Endothelial cell of umbilical vein (primary cell): Measurements from ENCODE around the gene FAM13C. TPM values are rescaled to one million over a fixed set of nuclear protein-coding genes. Genes with fewer than 3 reads are reported as not detected.

Experiments
- BruUV-seq: library from RNA; stranded (reverse); fragments of 400-500 nt; replicated peaks from 2 replicates; lab custom pipeline; 2021; lab: Mats Ljungman, UMichigan
- CTCF ChIA-PET: fragments of 300-600, 350-600 bp; sonication (Branson Sonifier 250); formaldehyde crosslinking; loops from one replicate; lab custom pipeline; 2021; ENCODE audit warnings: antibody characterized with exemption, inconsistent platforms; lab: Charles Lee
- POLR2A ChIA-PET: fragments of 300-600, 350-600 bp; sonication (Branson Sonifier 250); formaldehyde crosslinking; loops from one replicate; lab custom pipeline; 2021; ENCODE audit warnings: antibody characterized with exemption, inconsistent platforms; lab: Charles Lee
- DNase-seq: peaks from one replicate; pipeline ENCODE4 v3.0.0-alpha.2; 2011; ENCODE audit warnings: low read depth, low spot score
- FAIRE-seq: peaks from 2 replicates; lab custom pipeline; 2011; peaks lifted over from hg19 to GRCh38; lab: Jason Lieb, UNC
- H2AFZ ChIP-seq: 2 replicates; pipeline ENCODE4 v1.6.0; 2012; ENCODE audit warnings: low read depth, low read length, control low read depth, inconsistent platforms
- H3K27ac ChIP-seq: 2 replicates; pipeline ENCODE4 v1.5.1; 2011; ENCODE audit warnings: low read depth, mild to moderate bottlenecking, control low read depth, low read length, moderate library complexity; ENCODE audit not compliant: insufficient read depth
- H3K27me3 ChIP-seq, 2 experiments: 2 replicates each; pipeline versions ENCODE4 v1.6.0 to v1.6.1; 2011; ENCODE audit warnings: low read length in 2 of 2, mixed read lengths in 1 of 2; ENCODE audit not compliant: control insufficient read depth in 2 of 2, insufficient read depth in 2 of 2
- H3K36me3 ChIP-seq, 2 experiments: 2 replicates in 1 of 2; 3 replicates in 1 of 2; pipeline ENCODE4 v1.5.1; 2011; ENCODE audit warnings: low read length in 2 of 2, mild to moderate bottlenecking in 1 of 2, moderate library complexity in 1 of 2; ENCODE audit not compliant: control insufficient read depth in 2 of 2, insufficient read depth in 2 of 2; ENCODE audit errors: extremely low read depth in 1 of 2
- H3K4me1 ChIP-seq: 3 replicates; pipeline ENCODE4 v1.5.1; 2011; ENCODE audit warnings: mild to moderate bottlenecking, low read length; ENCODE audit not compliant: control insufficient read depth, insufficient read depth; ENCODE audit errors: extremely low read depth
- H3K4me2 ChIP-seq: 2 replicates; pipeline ENCODE4 v1.6.1; 2011; ENCODE audit warnings: low read length, control low read depth, mixed read lengths; ENCODE audit not compliant: insufficient read depth
- H3K4me3 ChIP-seq, 3 experiments: fragments of 200-600 bp in 1 of 3; sonication (generic), shearing (Covaris generic) in 1 of 3; replicated peaks in 1 of 3; 2 replicates each; pipeline ENCODE4 v1.5.1; 2011 to 2016; ENCODE audit warnings: control low read depth in 3 of 3, low read length in 3 of 3, mild to moderate bottlenecking in 2 of 3, inconsistent platforms in 1 of 3, low read depth in 1 of 3, moderate library complexity in 1 of 3; ENCODE audit not compliant: insufficient read depth in 1 of 3
- H3K79me2 ChIP-seq: 2 replicates; pipeline ENCODE4 v1.6.0; 2012; ENCODE audit warnings: low read length, inconsistent platforms; ENCODE audit not compliant: control insufficient read depth, insufficient read depth
- H3K9ac ChIP-seq: replicated peaks from 2 replicates; pipeline ENCODE3; 2011; ENCODE audit warnings: low read length, control low read depth; ENCODE audit not compliant: insufficient read depth; ENCODE audit errors: extremely low read depth
- H3K9me1 ChIP-seq: replicated peaks from 3 replicates; pipeline ENCODE4 v1.6.0; 2011; ENCODE audit warnings: mild to moderate bottlenecking, low read length; ENCODE audit not compliant: control insufficient read depth, insufficient read depth; ENCODE audit errors: extremely low read depth
- H3K9me3 ChIP-seq: replicated peaks from 2 replicates; pipeline ENCODE4 v1.5.1; 2012; ENCODE audit warnings: low read length, inconsistent platforms; ENCODE audit not compliant: control insufficient read depth, insufficient read depth
- H4K20me1 ChIP-seq: replicated peaks from 2 replicates; pipeline ENCODE3; 2011; ENCODE audit warnings: mild to moderate bottlenecking, low read length; ENCODE audit not compliant: control insufficient read depth, insufficient read depth; ENCODE audit errors: extremely low read depth
- EZH2 ChIP-seq: IDR thresholded peaks from 2 replicates; pipeline ENCODE4 v1.6.1; 2012; ENCODE audit warnings: borderline replicate concordance, low read depth, mild to moderate bottlenecking, moderate library complexity, low read length, inconsistent platforms; ENCODE audit not compliant: severe bottlenecking
- FOS ChIP-seq: IDR thresholded peaks from 2 replicates; pipeline ENCODE4 v1.6.1; 2011; ENCODE audit warnings: mild to moderate bottlenecking, low read length, moderate library complexity, borderline replicate concordance; ENCODE audit not compliant: insufficient read depth
- GATA2 ChIP-seq: IDR thresholded peaks from 2 replicates; pipeline ENCODE4 v1.7.0; 2011; ENCODE audit warnings: low read depth, mild to moderate bottlenecking, moderate library complexity, mixed read lengths, low read length; ENCODE audit not compliant: insufficient read length, insufficient read depth
- JUN ChIP-seq: IDR thresholded peaks from 2 replicates; pipeline ENCODE4 v1.6.1; 2011; ENCODE audit warnings: borderline replicate concordance, low read depth; ENCODE audit not compliant: insufficient read length, insufficient read depth
- MYC ChIP-seq: IDR thresholded peaks from one replicate; pipeline ENCODE4 v1.6.1; 2011; ENCODE audit warnings: mild to moderate bottlenecking, low read depth, low read length
- POLR2A ChIP-seq: IDR thresholded peaks from 2 replicates; pipeline ENCODE4 v1.6.1; 2012; ENCODE audit warnings: low read depth, mild to moderate bottlenecking, control low read depth, low read length
- POLR2AphosphoS5 ChIP-seq: IDR thresholded peaks from 2 replicates; pipeline ENCODE4 v1.6.1; 2012; ENCODE audit warnings: low read depth, mild to moderate bottlenecking, control low read depth, low read length, moderate library complexity; ENCODE audit not compliant: insufficient read depth
- dilution Hi-C: fragments of 300-500 bp; cut with MboI; formaldehyde crosslinking; loops from one replicate; pipeline ENCODE4 v1.15.0; 2019; ENCODE audit warnings: low sequenced_read_pairs; ENCODE audit not compliant: extremely low pct_ligation_motif_present
- intact Hi-C: fragments of 100-400 bp; cut with micrococcal nuclease; formaldehyde crosslinking; loops from one replicate; pipeline ENCODE4 v1.10.0; 2022
- polyA plus RNA-seq, 4 experiments: library from polyadenylated mRNA; depleted of rRNA in 3 of 4; stranded (reverse) in 3 of 4; unstranded in 1 of 4; fragments of >200 nt; gene quantifications; 2 replicates each; pipeline versions ENCODE4 v1.2.1 to v1.2.3, GENCODE V29; 2011 to 2012; ENCODE audit warnings: missing spikeins in 1 of 4
- total RNA-seq: library from RNA; stranded (reverse); gene quantifications from 2 replicates; pipeline ENCODE4 v1.2.3, GENCODE V29; 2021
- TF ChIP-seq, protein P1 (sequence below): IDR thresholded peaks from 2 replicates; pipeline ENCODE4 v1.6.1; 2011; ENCODE audit not compliant: insufficient read depth, insufficient read length
- TF ChIP-seq, protein P2 (sequence below), 2 donors: IDR thresholded peaks; 1 replicate in 1 of 2; 2 replicates in 1 of 2; pipeline ENCODE4 v1.5.1; 2011; ENCODE audit warnings: low read length in 2 of 2, mild to moderate bottlenecking in 2 of 2, moderate library complexity in 2 of 2, control low read depth in 1 of 2, inconsistent platforms in 1 of 2, low read depth in 1 of 2; ENCODE audit not compliant: insufficient read depth in 1 of 2; ENCODE audit errors: extremely low read depth in 1 of 2

The FAM13C gene
- total and polyA plus RNA-seq, 2 donors (not counting 3 experiments of a cell fraction or from before 2014, with no cell fraction given), result 0.03 TPM; not detected in 1

DNA sequence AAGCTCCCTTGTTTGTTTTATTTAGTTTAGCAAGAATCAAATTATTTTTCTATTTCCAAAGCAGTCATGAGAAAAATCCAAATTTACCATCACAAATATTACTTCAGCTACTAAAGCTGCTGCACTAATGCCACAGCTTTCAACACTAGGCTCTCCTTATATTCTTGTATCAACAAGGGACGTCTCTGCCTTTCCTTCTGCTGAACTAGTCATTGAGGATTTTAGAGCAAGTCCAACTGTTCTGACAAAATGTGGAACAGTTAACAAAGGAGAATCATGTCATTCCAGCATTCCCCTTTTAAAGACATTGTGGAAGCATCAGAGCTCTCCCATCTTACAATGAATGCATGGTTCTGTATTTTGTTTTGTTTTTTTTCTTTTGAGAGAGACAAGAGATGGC lies 28.6 kb downstream of the FAM13C start:
- Histone ChIP-seq H3K4me3 (no peak overlapping the region), H4K20me1 (no peaks in the 10 kb centered on the region), H3K79me2 (no peaks in the 10 kb centered on the region), H3K36me3 (no peaks in the 10 kb centered on the region), H3K9me1 (no peaks in the 10 kb centered on the region), H3K4me1 (no peaks in the 10 kb centered on the region), H3K27ac (no peak overlapping the region), H3K9me3 (peaks cover 2% of the 10 kb centered on the region), H3K4me2 (no peak overlapping the region), H2AFZ (no peak overlapping the region), H3K9ac (no peak overlapping the region), H3K27me3 (no peaks in the 10 kb centered on the region)
- BruUV-seq, result no TSS peak
- intact Hi-C loops (no loop called here), dilution Hi-C loops (no loop called here)
- DNase-seq (no peak), FAIRE-seq (no peak)
- no peak for TF ChIP-seq GATA2
- no peak for TF ChIP-seq JUN
- TF ChIP-seq FOS, result no peak
- TF ChIP-seq EZH2, result no peak
- TF ChIP-seq MYC, result no peak
- no peak for TF ChIP-seq POLR2AphosphoS5
- TF ChIP-seq POLR2A, result no peak
- TF ChIP-seq, protein P1, sequence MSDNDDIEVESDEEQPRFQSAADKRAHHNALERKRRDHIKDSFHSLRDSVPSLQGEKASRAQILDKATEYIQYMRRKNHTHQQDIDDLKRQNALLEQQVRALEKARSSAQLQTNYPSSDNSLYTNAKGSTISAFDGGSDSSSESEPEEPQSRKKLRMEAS, result no peak
- TF ChIP-seq, protein P2, sequence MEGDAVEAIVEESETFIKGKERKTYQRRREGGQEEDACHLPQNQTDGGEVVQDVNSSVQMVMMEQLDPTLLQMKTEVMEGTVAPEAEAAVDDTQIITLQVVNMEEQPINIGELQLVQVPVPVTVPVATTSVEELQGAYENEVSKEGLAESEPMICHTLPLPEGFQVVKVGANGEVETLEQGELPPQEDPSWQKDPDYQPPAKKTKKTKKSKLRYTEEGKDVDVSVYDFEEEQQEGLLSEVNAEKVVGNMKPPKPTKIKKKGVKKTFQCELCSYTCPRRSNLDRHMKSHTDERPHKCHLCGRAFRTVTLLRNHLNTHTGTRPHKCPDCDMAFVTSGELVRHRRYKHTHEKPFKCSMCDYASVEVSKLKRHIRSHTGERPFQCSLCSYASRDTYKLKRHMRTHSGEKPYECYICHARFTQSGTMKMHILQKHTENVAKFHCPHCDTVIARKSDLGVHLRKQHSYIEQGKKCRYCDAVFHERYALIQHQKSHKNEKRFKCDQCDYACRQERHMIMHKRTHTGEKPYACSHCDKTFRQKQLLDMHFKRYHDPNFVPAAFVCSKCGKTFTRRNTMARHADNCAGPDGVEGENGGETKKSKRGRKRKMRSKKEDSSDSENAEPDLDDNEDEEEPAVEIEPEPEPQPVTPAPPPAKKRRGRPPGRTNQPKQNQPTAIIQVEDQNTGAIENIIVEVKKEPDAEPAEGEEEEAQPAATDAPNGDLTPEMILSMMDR (IDR thresholded peaks at IDR 0.05; ENCODE audit: extremely low read depth in 1 of 2, insufficient read depth in 1 of 2, low read depth in 1 of 2, low read length in 2 of 2), result no peak
- ChIA-PET POLR2A (no interaction called here), CTCF (no interaction called here)
